Measurements from ENCODE around the gene GNMT.

- no peak for TF ChIP-seq MXI1 (IDR thresholded peaks at IDR 0.05; ENCODE audit: low read depth, low read length)
- no peak for TF ChIP-seq CTCF (IDR thresholded peaks at IDR 0.05 in 2 of 3, conservative IDR thresholded peaks at IDR 0.05 in 1 of 3; ENCODE audit: control insufficient read depth in 2 of 3, extremely low read depth in 1 of 3, insufficient read depth in 1 of 3, low read depth in 3 of 3, low read length in 3 of 3)
- no peak for TF ChIP-seq NR2F1 (conservative IDR thresholded peaks at IDR 0.05)
- TF ChIP-seq CREB1 (IDR thresholded peaks at IDR 0.05; ENCODE audit: low read depth) = no peak
- TF ChIP-seq SUZ12 (IDR thresholded peaks at IDR 0.05; ENCODE audit: unreplicated experiment) = no peak
Observed at GRCh38 chr6:42925248-42925857, 35.2 kb upstream of the GNMT start.
